Liver (tissue), 9 donors: ENCODE data around the gene SLC24A4. TPM values are rescaled to one million over a fixed set of nuclear protein-coding genes. Genes with fewer than 3 reads are reported as not detected.

Source experiments
- DNase-seq: peaks from one replicate; pipeline ENCODE4 v3.0.0-alpha.2; 2017; ENCODE audit warnings: low spot score
- H3K27ac ChIP-seq, 2 donors: one replicate each; pipeline ENCODE4 v1.7.0; 2013; ENCODE audit warnings: inconsistent platforms in 2 of 2, low read length in 2 of 2, control low read depth in 1 of 2, low read depth in 1 of 2, mild to moderate bottlenecking in 1 of 2
- H3K27me3 ChIP-seq, 4 donors: one replicate each; pipeline versions ENCODE4 v1.6.1 to v1.7.0; 2013; ENCODE audit warnings: low read length in 3 of 4, inconsistent platforms in 1 of 4, mild to moderate bottlenecking in 1 of 4, moderate library complexity in 1 of 4; ENCODE audit not compliant: control insufficient read depth in 4 of 4, insufficient read depth in 4 of 4
- H3K36me3 ChIP-seq, 4 donors: one replicate each; pipeline versions ENCODE4 v1.6.1 to v1.7.0; 2013; ENCODE audit warnings: low read length in 3 of 4, mild to moderate bottlenecking in 3 of 4, low read depth in 1 of 4, moderate library complexity in 1 of 4; ENCODE audit not compliant: control insufficient read depth in 4 of 4, insufficient read depth in 3 of 4
- H3K4me1 ChIP-seq, 4 donors: one replicate each; pipeline versions ENCODE4 v1.6.1 to v1.7.0; 2013; ENCODE audit warnings: low read length in 3 of 4, mild to moderate bottlenecking in 3 of 4, moderate library complexity in 1 of 4; ENCODE audit not compliant: control insufficient read depth in 4 of 4, insufficient read depth in 4 of 4
- H3K4me3 ChIP-seq, 3 donors: one replicate each; pipeline versions ENCODE4 v1.6.1 to v1.7.0; 2013; ENCODE audit warnings: low read length in 3 of 3, control low read depth in 1 of 3, low read depth in 1 of 3, mild to moderate bottlenecking in 1 of 3
- H3K9ac ChIP-seq, 2 donors: one replicate each; pipeline ENCODE4 v1.7.0; 2013; ENCODE audit warnings: low read length in 2 of 2, mild to moderate bottlenecking in 2 of 2, moderate library complexity in 2 of 2, control low read depth in 1 of 2, low read depth in 1 of 2
- H3K9me3 ChIP-seq, 4 donors: one replicate each; pipeline versions ENCODE4 v1.6.1 to v1.7.0; 2013; ENCODE audit warnings: low read length in 3 of 4; ENCODE audit not compliant: control insufficient read depth in 4 of 4
- EGR1 ChIP-seq, 2 donors: IDR thresholded peaks; 2 replicates each; pipeline ENCODE4 v1.6.1; 2016 to 2018; ENCODE audit warnings: antibody characterized with exemption in 2 of 2, low read depth in 2 of 2
- FOXA2 ChIP-seq: IDR thresholded peaks from 2 replicates; pipeline ENCODE4 v1.6.1; 2016; ENCODE audit warnings: antibody characterized with exemption
- GABPA ChIP-seq, 2 donors: IDR thresholded peaks in 1 of 2; conservative IDR thresholded peaks in 1 of 2; 2 replicates each; pipeline ENCODE4 v1.6.1; 2016; ENCODE audit warnings: antibody characterized with exemption in 2 of 2, mild to moderate bottlenecking in 1 of 2, moderate library complexity in 1 of 2
- HNF4A ChIP-seq, 2 donors: conservative IDR thresholded peaks; 2 replicates each; pipeline ENCODE4 v1.6.1; 2016; ENCODE audit warnings: antibody characterized with exemption in 2 of 2, mild to moderate bottlenecking in 2 of 2
- HNF4G ChIP-seq: IDR thresholded peaks from 2 replicates; pipeline ENCODE4 v1.6.1; 2016; ENCODE audit warnings: antibody characterized with exemption
- MAX ChIP-seq: IDR thresholded peaks from 2 replicates; pipeline ENCODE4 v1.6.1; 2016; ENCODE audit warnings: antibody characterized with exemption
- NR2F2 ChIP-seq: IDR thresholded peaks from 2 replicates; pipeline ENCODE4 v1.6.1; 2016; ENCODE audit warnings: antibody characterized with exemption
- RAD21 ChIP-seq, 2 donors: IDR thresholded peaks; 2 replicates each; pipeline ENCODE4 v1.6.1; 2016; ENCODE audit warnings: antibody characterized with exemption in 2 of 2, mild to moderate bottlenecking in 2 of 2
- REST ChIP-seq: IDR thresholded peaks from 2 replicates; pipeline ENCODE4 v1.6.1; 2016; ENCODE audit warnings: antibody characterized with exemption, mild to moderate bottlenecking
- RXRA ChIP-seq, 2 donors: IDR thresholded peaks; 2 replicates each; pipeline ENCODE4 v1.6.1; 2017 to 2018; ENCODE audit warnings: antibody characterized with exemption in 2 of 2, mild to moderate bottlenecking in 1 of 2
- TAF1 ChIP-seq: conservative IDR thresholded peaks from 2 replicates; pipeline ENCODE4 v1.6.1; 2016; ENCODE audit warnings: antibody characterized with exemption, mild to moderate bottlenecking
- YY1 ChIP-seq: IDR thresholded peaks from 2 replicates; pipeline ENCODE4 v1.6.1; 2016; ENCODE audit warnings: antibody characterized with exemption, mild to moderate bottlenecking
- WGBS: extraction: QIAGEN DNeasy Blood & Tissue Kit; methylation state at CpG from one replicate; pipeline ENCODE4 v1.1.7; 2013; 5-methylcytosine and 5-hydroxymethylcytosine counted together
- polyA plus RNA-seq, 2 donors: library from polyadenylated mRNA; stranded (reverse) in 1 of 2; unstranded in 1 of 2; fragments of 200-250 nt in 1 of 2; fragments of >200 nt in 1 of 2; fragmentation: Nextera tagmentation in 1 of 2; extraction: Ambion mirVana in 1 of 2; gene quantifications; one replicate each; pipeline versions ENCODE4 v1.2.1 to v1.2.3, GENCODE V29; 2013 to 2015
- total RNA-seq, 2 donors: library from RNA; depleted of rRNA; stranded (reverse); fragments of >200 nt; gene quantifications; one replicate each; pipeline ENCODE4 v1.2.3, GENCODE V29; 2014
- donor health status: healthy.
- donor health status: healthy.
- donor health status: healthy.
- donor health status: healthy.
- donor health status: healthy.

Gene SLC24A4
- total and polyA plus RNA-seq, 4 donors: 0.06 to 0.23 (median 0.12) TPM

GRCh38 chr14:92276074-92276473, 46.9 kb upstream of the SLC24A4 start (continued):
- TF ChIP-seq REST (no peak), HNF4A (conservative IDR thresholded peaks at IDR 0.05) (no peak), YY1 (no peak), RAD21 (IDR thresholded peaks at IDR 0.05) (no peak)

GRCh38 chr14:92277031-92277430, 45.9 kb upstream of the SLC24A4 start:
- H3K27ac ChIP-seq: no peak overlapping the region
- no peaks in the 10 kb centered on the region for H3K9me3 ChIP-seq

GRCh38 chr14:92280554-92281262, 42.3 kb upstream of the SLC24A4 start:
- WGBS: 75% methylated on average over 4 of the region's 4 CpGs
- TF ChIP-seq RXRA (IDR thresholded peaks at IDR 0.05): no peak
- TF ChIP-seq GABPA (IDR thresholded peaks at IDR 0.05 in 1 of 2, conservative IDR thresholded peaks at IDR 0.05 in 1 of 2): no peak
- TF ChIP-seq MAX: no peak
- TF ChIP-seq FOXA2: no peak
- no peak for TF ChIP-seq EGR1 (IDR thresholded peaks at IDR 0.05; ENCODE audit: low read depth in 2 of 2)
- TF ChIP-seq RAD21 (IDR thresholded peaks at IDR 0.05): no peak
- no peak for TF ChIP-seq NR2F2
- TF ChIP-seq REST: no peak

More at GRCh38 chr14:92277031-92277430, 45.9 kb upstream of the SLC24A4 start:
- H3K36me3 ChIP-seq: no peaks in the 10 kb centered on the region
- WGBS: 86% methylated on average over 5 of the region's 5 CpGs
- peaks cover 0 to 3% (median 0%) of the 10 kb centered on the region in 4 donors for H3K27me3 ChIP-seq
- no peak overlapping the region for H3K9ac ChIP-seq
- H3K4me1 ChIP-seq: no peaks in the 10 kb centered on the region
- H3K4me3 ChIP-seq: no peak overlapping the region
- no peak for TF ChIP-seq REST
- TF ChIP-seq FOXA2: no peak
- TF ChIP-seq TAF1: no peak
- no peak for TF ChIP-seq NR2F2
- no peak for TF ChIP-seq RXRA (IDR thresholded peaks at IDR 0.05)
- no peak for TF ChIP-seq HNF4G
- no peak for DNase-seq

More at GRCh38 chr14:92280554-92281262, 42.3 kb upstream of the SLC24A4 start:
- Histone ChIP-seq H3K36me3 (no peaks in the 10 kb centered on the region), H3K9ac (no peak overlapping the region), H3K4me1 (no peaks in the 10 kb centered on the region), H3K27me3 (peaks cover 0 to 1% (median 0%) of the 10 kb centered on the region in 4 donors), H3K4me3 (no peak overlapping the region), H3K9me3 (no peaks in the 10 kb centered on the region), H3K27ac (no peak overlapping the region)
- DNase-seq: no peak
